ENCODE results near the gene TMEM163.

TMEM163 gene

GRCh38 chr2:134693359-134694330 lies 25.2 kb downstream of the TMEM163 start:
- no peak for DNase-seq (ENCODE audit: low read depth in 1 of 2, low spot score in 1 of 2)

- no peak for DNase-seq (ENCODE audit: low read depth in 1 of 2, low spot score in 1 of 2)
These were observed 26.3 kb downstream of the TMEM163 start for GRCh38 chr2:134692499-134692898.

GRCh38 chr2:134690629-134691215 lies 28.1 kb downstream of the TMEM163 start:
- DNase-seq (ENCODE audit: low read depth in 1 of 2, low spot score in 1 of 2) = no peak

- DNase-seq (ENCODE audit: low read depth in 1 of 2, low spot score in 1 of 2) = no peak
These were observed 29.5 kb downstream of the TMEM163 start for GRCh38 chr2:134689315-134689714.

- DNase-seq (ENCODE audit: low read depth in 1 of 2, low spot score in 1 of 2) = no peak
These were observed 32.8 kb downstream of the TMEM163 start for GRCh38 chr2:134685967-134686366.

- no peak for DNase-seq (ENCODE audit: low read depth in 1 of 2, low spot score in 1 of 2)
These were observed 35.2 kb downstream of the TMEM163 start for GRCh38 chr2:134683561-134684112.

GRCh38 chr2:134682726-134683125 lies 36.1 kb downstream of the TMEM163 start:
- DNase-seq (ENCODE audit: low read depth in 1 of 2, low spot score in 1 of 2) = no peak

GRCh38 chr2:134681201-134681600 lies 37.6 kb downstream of the TMEM163 start:
- DNase-seq (ENCODE audit: low read depth in 1 of 2, low spot score in 1 of 2) = no peak

GRCh38 chr2:134679745-134680144 lies 39.1 kb downstream of the TMEM163 start:
- DNase-seq (ENCODE audit: low read depth in 1 of 2, low spot score in 1 of 2) = no peak

- no peak for DNase-seq (ENCODE audit: low read depth in 1 of 2, low spot score in 1 of 2)
These were observed 39.5 kb downstream of the TMEM163 start for GRCh38 chr2:134679294-134679693.

- no peak for DNase-seq (ENCODE audit: low read depth in 1 of 2, low spot score in 1 of 2)
These were observed 40.7 kb downstream of the TMEM163 start for GRCh38 chr2:134677856-134678756.

- no peak for DNase-seq (ENCODE audit: low read depth in 1 of 2, low spot score in 1 of 2)
These were observed 41.8 kb downstream of the TMEM163 start for GRCh38 chr2:134676960-134677359.

GRCh38 chr2:134675314-134675713 lies 43.5 kb downstream of the TMEM163 start:
- no peak for DNase-seq (ENCODE audit: low read depth in 1 of 2, low spot score in 1 of 2)

- no peak for DNase-seq (ENCODE audit: low read depth in 1 of 2, low spot score in 1 of 2)
These were observed 44.1 kb downstream of the TMEM163 start for GRCh38 chr2:134674687-134675086.

- no peak for DNase-seq (ENCODE audit: low read depth in 1 of 2, low spot score in 1 of 2)
These were observed 47.3 kb downstream of the TMEM163 start for GRCh38 chr2:134671513-134671912.

GRCh38 chr2:134670955-134671354 lies 47.8 kb downstream of the TMEM163 start:
- no peak for DNase-seq (ENCODE audit: low read depth in 1 of 2, low spot score in 1 of 2)

- no peak for DNase-seq (ENCODE audit: low read depth in 1 of 2, low spot score in 1 of 2)
These were observed 48.8 kb downstream of the TMEM163 start for GRCh38 chr2:134669731-134670669.

GRCh38 chr2:134668821-134669220 lies 50.0 kb downstream of the TMEM163 start:
- peak in 1 of 2 donors; percentile 31 for DNase-seq (ENCODE audit: low read depth in 1 of 2, low spot score in 1 of 2)

- DNase-seq (ENCODE audit: low read depth in 1 of 2, low spot score in 1 of 2) = no peak
These were observed 51.3 kb downstream of the TMEM163 start for GRCh38 chr2:134667541-134667940.

- DNase-seq (ENCODE audit: low read depth in 1 of 2, low spot score in 1 of 2) = no peak
These were observed 51.7 kb downstream of the TMEM163 start for GRCh38 chr2:134667081-134667480.
